GM12892 (cell line): ENCODE data around the gene IL1RAPL1.

Experiments used
- POLR2A ChIP-seq: IDR thresholded peaks from 2 replicates; pipeline ENCODE4 v1.6.1; 2011; ENCODE audit warnings: low read depth, low read length, control low read depth
- POLR2AphosphoS5 ChIP-seq: IDR thresholded peaks from 2 replicates; pipeline ENCODE4 v1.6.1; 2011; ENCODE audit warnings: low read depth, low read length, control low read depth
- TAF1 ChIP-seq: IDR thresholded peaks from 2 replicates; pipeline ENCODE4 v1.6.1; 2011; ENCODE audit warnings: low read depth, mild to moderate bottlenecking, control low read depth, low read length, borderline replicate concordance

GRCh38 chrX:28610746-28611145 lies 23.5 kb downstream of the IL1RAPL1 start:
- TF ChIP-seq TAF1 (no peak), POLR2A (no peak), POLR2AphosphoS5 (no peak)
